ENCODE data around the gene UBR7. TPM values are rescaled to one million over a fixed set of nuclear protein-coding genes. Genes with fewer than 3 reads are reported as not detected.
A peak's percentile ranks its signal among the peaks of the same experiment; 100 is the strongest.
"Not testable (repeated sequence)": the region's sequence is repeated elsewhere in the genome, so short reads cannot be mapped to it uniquely, and the experiment has no call there.

The UBR7 gene
- total RNA-seq (2014; rRNA removed), result 61.1 and 61.3 TPM in 2 replicates
- Bru-seq, nascent RNA, result percentile 59 among the genes with signal in this experiment
- BruChase-seq, experiment 1, labeled RNA remaining after a 6-hour chase, result percentile 88 among the genes with signal in this experiment
- BruChase-seq, experiment 2, labeled RNA remaining after a 2-hour chase, result percentile 72 among the genes with signal in this experiment
- long read RNA-seq, transcript UBR7-201 (11 exons, 3,694 nt), result major isoform, 8 of 26 reads
- long read RNA-seq, partial matches to known transcripts, result 4 of 26 reads
- long read RNA-seq, other reads (novel, unspliced or antisense), result 14 of 26 reads

DNA sequence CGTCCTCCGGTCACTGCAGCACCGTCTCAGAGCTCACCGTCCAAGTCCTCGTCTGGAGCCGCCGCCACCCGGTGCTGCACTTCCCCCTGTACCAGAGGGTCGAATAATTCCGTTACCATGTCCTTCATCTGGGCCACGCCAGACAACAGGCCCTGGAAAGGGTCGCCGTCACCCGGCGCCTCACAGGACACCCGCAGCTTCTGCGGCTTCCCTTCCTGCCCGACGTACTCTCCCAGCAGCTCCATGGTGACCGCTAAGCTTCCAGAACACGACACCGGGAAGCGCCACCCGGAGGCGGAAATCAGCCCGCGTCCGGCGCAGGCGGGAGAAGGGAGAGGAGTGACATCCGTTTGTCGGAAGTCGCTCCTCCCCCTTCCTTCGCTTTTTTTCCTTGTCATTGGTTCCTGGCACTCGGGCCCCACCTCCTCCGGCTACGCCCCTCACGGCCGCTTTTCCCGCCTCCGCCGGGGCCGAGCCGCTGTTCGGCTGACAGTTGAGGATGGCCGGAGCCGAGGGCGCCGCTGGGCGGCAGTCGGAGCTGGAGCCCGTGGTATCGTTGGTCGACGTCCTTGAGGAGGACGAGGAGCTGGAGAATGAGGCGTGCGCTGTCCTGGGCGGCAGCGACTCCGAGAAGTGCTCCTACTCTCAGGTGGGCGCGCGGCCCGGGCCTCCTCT, at the start of gene UBR7, which contains the start of gene GON7:
Gene UBR7 (plus strand): TSS at position 464 of the 675 bp plus-strand sequence. CDS start 36 bp downstream, at position 500.
Gene GON7 (minus strand): TSS at position 273 of the 675 bp plus-strand sequence. CDS start 28 bp downstream, at position 245.
- Histone ChIP-seq H3K4me1 (ENCODE audit: insufficient read depth, low read length) (peaks cover 17% of the 10 kb centered on the region; the same call in 1 of the 2 replicates), H2AFZ (ENCODE audit: low read length) (peak within 1 kb of the TSS; percentile 88), H4K20me1 (ENCODE audit: low read length) (no peaks in the 10 kb centered on the region), H3K9ac (ENCODE audit: low read length) (peak within 1 kb of the TSS; percentile 86), H3K9me2 (replicated peaks; ENCODE audit: low read length) (no peaks in the 10 kb centered on the region), H3K4me3 (ENCODE audit: low read length) (peak within 1 kb of the TSS; percentile 78), H3K27ac (ENCODE audit: low read length) (peak within 1 kb of the TSS; percentile 62), H3K36me3 (ENCODE audit: low read depth, low read length) (peaks cover 5% of the 10 kb centered on the region; the same call in 1 of the 2 replicates), H3F3A (ENCODE audit: low read length, unreplicated experiment) (no peaks in the 10 kb centered on the region), H3K4me2 (ENCODE audit: low read length) (peak within 1 kb of the TSS; percentile 91), H3K79me2 (ENCODE audit: low read length) (peaks cover 56% of the 10 kb centered on the region), H3K9me3 (ENCODE audit: low read length) (no peaks in the 10 kb centered on the region), H3K27me3 (ENCODE audit: low read length) (no peaks in the 10 kb centered on the region)
- intact Hi-C loops (cut with micrococcal nuclease), result loop anchor here (1.0 to 5.0 kb wide), 3 partner anchors 22 to 410 kb away; partner anchors contain the start of genes LYSET and MOAP1
- ATAC-seq, result peak; percentile 90
- peak; percentile 97 for DNase-seq
- TSS peak; percentile 72 for BruUV-seq (replicated peaks)
- ChIA-PET POLR2A (ENCODE audit: unreplicated experiment) (interaction anchor here (0.8 to 1.3 kb wide), 4 partner anchors 20 to 330 kb away, joined by 3 to 6 read pairs (median 5); partner anchors contain the start of genes ITPK1, LYSET and MOAP1), CTCF (interaction anchor here (0.5 to 1.2 kb wide), 7 partner anchors 12 to 768 kb away, joined by 3 to 5 read pairs (median 4); no protein-coding TSS in a partner anchor)
- TF ChIP-seq EZH2phosphoT487 (IDR thresholded peaks at IDR 0.05; ENCODE audit: borderline replicate concordance, low read length), result no peak
- no peak for TF ChIP-seq EZH2 (IDR thresholded peaks at IDR 0.05; ENCODE audit: low read length, unreplicated experiment)
- TF ChIP-seq, protein P1, sequence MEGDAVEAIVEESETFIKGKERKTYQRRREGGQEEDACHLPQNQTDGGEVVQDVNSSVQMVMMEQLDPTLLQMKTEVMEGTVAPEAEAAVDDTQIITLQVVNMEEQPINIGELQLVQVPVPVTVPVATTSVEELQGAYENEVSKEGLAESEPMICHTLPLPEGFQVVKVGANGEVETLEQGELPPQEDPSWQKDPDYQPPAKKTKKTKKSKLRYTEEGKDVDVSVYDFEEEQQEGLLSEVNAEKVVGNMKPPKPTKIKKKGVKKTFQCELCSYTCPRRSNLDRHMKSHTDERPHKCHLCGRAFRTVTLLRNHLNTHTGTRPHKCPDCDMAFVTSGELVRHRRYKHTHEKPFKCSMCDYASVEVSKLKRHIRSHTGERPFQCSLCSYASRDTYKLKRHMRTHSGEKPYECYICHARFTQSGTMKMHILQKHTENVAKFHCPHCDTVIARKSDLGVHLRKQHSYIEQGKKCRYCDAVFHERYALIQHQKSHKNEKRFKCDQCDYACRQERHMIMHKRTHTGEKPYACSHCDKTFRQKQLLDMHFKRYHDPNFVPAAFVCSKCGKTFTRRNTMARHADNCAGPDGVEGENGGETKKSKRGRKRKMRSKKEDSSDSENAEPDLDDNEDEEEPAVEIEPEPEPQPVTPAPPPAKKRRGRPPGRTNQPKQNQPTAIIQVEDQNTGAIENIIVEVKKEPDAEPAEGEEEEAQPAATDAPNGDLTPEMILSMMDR (conservative IDR thresholded peaks at IDR 0.05; ENCODE audit: low read depth, low read length), result no peak

DNA sequence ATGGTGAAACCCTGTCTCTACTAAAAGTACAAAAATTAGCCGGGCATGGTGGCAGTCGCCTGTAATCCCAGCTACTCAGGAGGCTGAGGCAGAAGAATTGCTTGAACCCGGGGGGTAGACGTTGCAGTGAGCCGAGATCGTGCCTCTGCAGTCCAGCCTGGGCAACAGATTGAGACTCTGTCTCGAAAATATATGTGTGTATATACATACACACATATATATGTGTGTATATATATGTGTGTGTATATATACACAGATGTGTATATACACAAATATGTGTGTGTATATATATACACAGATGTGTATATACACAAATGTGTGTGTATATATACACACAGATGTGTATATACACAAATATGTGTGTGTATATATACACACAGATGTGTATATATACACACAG, 48.7 kb upstream of the UBR7 start:
- H3K4me2 ChIP-seq (ENCODE audit: low read length); H3K27ac ChIP-seq (ENCODE audit: low read length); H3K9ac ChIP-seq (ENCODE audit: low read length); H3F3A ChIP-seq (ENCODE audit: low read length, unreplicated experiment); H4K20me1 ChIP-seq (ENCODE audit: low read length); H3K36me3 ChIP-seq (ENCODE audit: low read depth, low read length); BruUV-seq (replicated peaks); ATAC-seq; DNase-seq; POLR2A ChIA-PET (ENCODE audit: unreplicated experiment); H3K9me3 ChIP-seq (ENCODE audit: low read length); H3K79me2 ChIP-seq (ENCODE audit: low read length); CTCF ChIA-PET; intact Hi-C loops (cut with micrococcal nuclease); H3K9me2 ChIP-seq (replicated peaks; ENCODE audit: low read length); H3K27me3 ChIP-seq (ENCODE audit: low read length); H2AFZ ChIP-seq (ENCODE audit: low read length); H3K4me3 ChIP-seq (ENCODE audit: low read length): not testable (repeated sequence)
- H3K4me1 ChIP-seq (ENCODE audit: insufficient read depth, low read length), result peaks cover 17% of the 10 kb centered on the region

GRCh38 chr14:93159625-93160352, 47.3 kb upstream of the UBR7 start:
- intact Hi-C loops (cut with micrococcal nuclease); H4K20me1 ChIP-seq (ENCODE audit: low read length); H2AFZ ChIP-seq (ENCODE audit: low read length); H3K9ac ChIP-seq (ENCODE audit: low read length); H3K9me2 ChIP-seq (replicated peaks; ENCODE audit: low read length); H3K4me3 ChIP-seq (ENCODE audit: low read length); H3F3A ChIP-seq (ENCODE audit: low read length, unreplicated experiment); H3K27me3 ChIP-seq (ENCODE audit: low read length); BruUV-seq (replicated peaks); H3K27ac ChIP-seq (ENCODE audit: low read length); H3K9me3 ChIP-seq (ENCODE audit: low read length); H3K36me3 ChIP-seq (ENCODE audit: low read depth, low read length); POLR2A ChIA-PET (ENCODE audit: unreplicated experiment); DNase-seq; ATAC-seq; H3K79me2 ChIP-seq (ENCODE audit: low read length): not testable (repeated sequence)
- Histone ChIP-seq H3K4me1 (ENCODE audit: insufficient read depth, low read length) (peaks cover 17% of the 10 kb centered on the region), H3K4me2 (ENCODE audit: low read length) (0 out of 2 replicates have a peak overlapping the region, but pooled peaks have one; percentile 37)
- CTCF ChIA-PET, result interaction anchor here (0.6 to 1.1 kb wide), 5 partner anchors 28 to 472 kb away, joined by 3 to 8 read pairs (median 5); no protein-coding TSS in a partner anchor

Data from PC-3 (cell line).